Fibroblast of mammary gland (primary cell): Measurements from ENCODE around the gene VGF.
A peak's percentile ranks its signal among the peaks of the same experiment; 100 is the strongest.

Source experiments
- DNase-seq: peaks from one replicate; pipeline ENCODE4 v3.0.0-alpha.2; 2010; ENCODE audit warnings: low read depth
- H3K4me3 ChIP-seq: 2 replicates; pipeline ENCODE4 v1.5.1; 2011; ENCODE audit warnings: low read depth, mild to moderate bottlenecking, low read length, moderate library complexity; ENCODE audit not compliant: control insufficient read depth
- TF ChIP-seq, protein P1 (sequence below): conservative IDR thresholded peaks from 2 replicates; pipeline ENCODE4 v1.5.1; 2011; ENCODE audit warnings: low read depth, low read length, inconsistent platforms; ENCODE audit not compliant: control insufficient read depth, insufficient read depth

The VGF gene

DNA sequence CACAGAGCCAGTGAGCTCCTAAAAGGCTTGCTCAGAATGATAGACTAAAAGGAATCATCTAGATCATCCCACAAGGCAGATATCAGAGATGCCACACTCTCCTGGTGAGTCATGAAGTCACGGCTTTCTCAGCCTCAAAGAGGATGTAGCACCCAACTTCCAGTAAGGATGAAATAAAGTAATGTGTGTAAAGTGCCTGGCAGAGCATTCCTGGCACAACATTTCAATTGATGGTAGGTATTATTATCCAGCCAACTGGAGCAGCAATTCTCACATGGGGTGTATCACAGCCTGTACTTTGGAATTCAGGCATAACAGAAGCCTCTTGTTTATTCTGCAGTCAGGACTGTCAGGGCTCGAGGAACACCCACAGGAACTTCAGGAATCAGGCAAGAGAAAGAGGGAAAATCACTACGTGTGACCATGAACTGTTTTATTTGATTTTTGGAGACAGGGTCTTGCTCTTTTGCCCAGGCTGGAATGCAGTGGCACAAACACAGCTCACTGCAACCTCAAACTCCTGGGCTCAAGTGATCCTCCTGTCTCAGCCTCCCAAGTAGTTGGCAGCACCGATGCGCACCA is 20.0 kb upstream of the VGF start:
- TF ChIP-seq, protein P1, sequence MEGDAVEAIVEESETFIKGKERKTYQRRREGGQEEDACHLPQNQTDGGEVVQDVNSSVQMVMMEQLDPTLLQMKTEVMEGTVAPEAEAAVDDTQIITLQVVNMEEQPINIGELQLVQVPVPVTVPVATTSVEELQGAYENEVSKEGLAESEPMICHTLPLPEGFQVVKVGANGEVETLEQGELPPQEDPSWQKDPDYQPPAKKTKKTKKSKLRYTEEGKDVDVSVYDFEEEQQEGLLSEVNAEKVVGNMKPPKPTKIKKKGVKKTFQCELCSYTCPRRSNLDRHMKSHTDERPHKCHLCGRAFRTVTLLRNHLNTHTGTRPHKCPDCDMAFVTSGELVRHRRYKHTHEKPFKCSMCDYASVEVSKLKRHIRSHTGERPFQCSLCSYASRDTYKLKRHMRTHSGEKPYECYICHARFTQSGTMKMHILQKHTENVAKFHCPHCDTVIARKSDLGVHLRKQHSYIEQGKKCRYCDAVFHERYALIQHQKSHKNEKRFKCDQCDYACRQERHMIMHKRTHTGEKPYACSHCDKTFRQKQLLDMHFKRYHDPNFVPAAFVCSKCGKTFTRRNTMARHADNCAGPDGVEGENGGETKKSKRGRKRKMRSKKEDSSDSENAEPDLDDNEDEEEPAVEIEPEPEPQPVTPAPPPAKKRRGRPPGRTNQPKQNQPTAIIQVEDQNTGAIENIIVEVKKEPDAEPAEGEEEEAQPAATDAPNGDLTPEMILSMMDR, result no peak
- DNase-seq, result peak; percentile 49

DNA sequence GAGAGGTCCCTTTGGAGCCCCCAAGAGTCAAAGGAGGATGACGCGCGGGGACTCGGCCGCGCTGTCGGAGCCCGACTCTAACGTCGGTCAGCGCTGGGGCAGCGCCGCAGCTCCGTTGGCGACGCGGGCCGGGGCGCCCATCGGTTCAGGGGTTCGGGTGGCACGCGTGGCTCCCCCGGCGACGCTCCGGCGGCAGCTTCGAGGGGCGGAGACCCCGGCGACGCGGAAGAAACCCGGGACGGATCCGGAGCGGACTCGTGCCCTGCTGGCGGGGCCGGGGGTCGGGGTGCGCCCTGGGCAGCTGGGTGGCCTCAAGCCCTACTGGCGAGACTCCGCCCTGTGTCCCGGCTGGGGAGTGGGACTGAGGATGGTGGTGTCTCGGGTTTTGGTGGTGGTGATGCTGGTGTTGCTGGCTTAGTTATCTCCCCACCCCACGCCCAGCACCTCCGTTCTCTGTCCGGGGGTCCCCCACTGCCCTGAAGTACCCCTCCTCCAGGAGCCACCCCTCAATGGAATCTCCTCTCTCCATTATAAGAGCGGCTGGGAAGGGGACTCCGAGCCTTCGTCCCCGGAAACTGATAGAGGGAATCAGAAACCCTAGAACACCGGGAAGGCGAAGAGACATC is 14.9 kb upstream of the VGF start, which contains the start of gene NAT16:
Gene NAT16 (minus strand): TSS at position 164 of the 626 bp plus-strand sequence. CDS start 5,486 bp downstream, outside the sequence.
- TF ChIP-seq, protein P1, result no peak
- DNase-seq, result no peak
- H3K4me3 ChIP-seq, result no peak within 1 kb of the TSS

More for the DNA sequence above, 20.0 kb upstream of the VGF start:
- H3K4me3 ChIP-seq, result no peak overlapping the region

DNA sequence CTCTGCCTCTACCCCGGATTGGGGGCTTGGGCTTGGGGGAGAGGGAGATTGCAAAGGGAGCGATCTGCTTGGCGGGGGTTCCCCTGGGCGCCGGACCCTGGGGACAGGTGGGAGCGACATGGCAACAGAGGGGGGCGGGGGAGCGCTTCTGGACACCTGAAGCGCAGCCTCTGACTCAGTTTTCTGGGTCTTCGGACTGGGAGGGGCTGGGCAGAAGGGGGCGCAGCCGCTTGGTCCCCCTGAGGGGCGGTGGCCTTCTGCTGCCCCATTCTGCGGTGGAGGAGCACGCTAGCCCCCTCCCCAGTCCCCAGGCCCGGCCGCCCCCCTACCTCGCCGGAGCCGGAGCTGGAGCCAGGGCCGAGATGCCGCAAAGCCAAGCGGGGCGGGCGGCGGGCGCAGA is 14.3 kb upstream of the VGF start:
- no peak overlapping the region for H3K4me3 ChIP-seq

DNA sequence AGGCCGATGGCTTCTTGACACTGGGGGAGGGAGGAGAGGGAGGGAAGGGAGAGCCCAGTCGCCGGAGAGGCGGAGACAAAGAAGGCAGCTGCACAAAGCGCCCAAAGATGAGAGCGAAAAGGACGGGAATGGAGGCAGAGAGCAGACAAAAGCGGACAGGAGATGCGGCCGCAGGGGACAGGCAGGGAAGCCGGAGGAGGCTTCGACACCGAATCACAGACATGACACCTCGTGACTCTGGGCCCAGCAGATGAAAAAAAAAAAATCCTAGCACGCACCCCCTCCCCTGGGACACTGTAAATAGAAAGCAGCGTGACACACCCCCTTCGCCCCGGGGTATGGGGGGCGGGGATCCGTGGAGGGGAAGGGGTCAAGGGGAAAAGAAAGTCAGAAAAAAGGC is 13.7 kb upstream of the VGF start:
- DNase-seq, result no peak
- TF ChIP-seq, protein P1, result no peak
- H3K4me3 ChIP-seq, result no peak overlapping the region

More for the DNA sequence above, 14.3 kb upstream of the VGF start:
- TF ChIP-seq, protein P1, result no peak
- no peak for DNase-seq

DNA sequence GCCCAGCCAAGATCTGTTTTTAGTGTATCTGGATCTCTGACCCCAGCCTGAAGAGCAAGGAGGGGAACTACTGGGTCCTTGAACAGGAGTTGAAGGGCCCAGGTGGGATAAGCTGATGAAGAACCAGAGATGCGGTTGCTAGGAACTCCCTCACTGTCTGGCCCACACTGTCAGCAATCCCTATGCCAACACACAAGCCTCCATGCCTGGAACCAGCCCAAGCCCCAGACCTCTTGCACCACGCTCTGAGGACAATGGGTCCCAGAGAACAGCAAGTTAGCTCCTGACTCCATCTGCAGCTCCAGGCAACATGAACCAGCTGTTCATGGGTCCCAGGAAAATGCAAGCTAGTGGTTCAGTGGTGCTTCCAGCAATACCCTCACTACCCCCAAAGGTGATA is 12.3 kb upstream of the VGF start:
- DNase-seq, result no peak
- TF ChIP-seq, protein P1, result no peak

DNA sequence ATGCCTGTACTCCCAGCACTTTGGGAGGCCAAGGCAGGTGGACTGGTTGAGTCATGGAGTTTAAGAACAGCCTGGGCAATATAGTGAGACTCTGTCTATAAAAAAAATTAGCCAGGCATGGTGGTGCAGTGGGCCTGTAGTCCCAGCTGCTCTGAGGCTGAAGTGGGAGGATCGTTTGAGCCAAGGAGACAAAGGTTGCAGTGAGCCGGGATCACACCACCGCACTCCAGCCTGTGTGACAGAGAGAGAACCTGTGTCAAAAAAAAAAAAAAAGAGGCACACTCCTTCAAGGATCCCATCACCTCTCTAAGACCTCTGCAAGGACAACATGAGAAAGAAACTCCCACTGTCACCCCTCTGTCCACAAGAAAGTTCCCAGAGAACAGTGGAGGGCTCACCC is 10.3 kb upstream of the VGF start:
- no peak overlapping the region for H3K4me3 ChIP-seq
- DNase-seq, result no peak
- TF ChIP-seq, protein P1, result no peak

More for the DNA sequence above, 12.3 kb upstream of the VGF start:
- H3K4me3 ChIP-seq, result no peak overlapping the region
